ENCODE data around the gene HAVCR2. TPM values are rescaled to one million over a fixed set of nuclear protein-coding genes. Genes with fewer than 3 reads are reported as not detected.

Gene HAVCR2
- total and polyA plus RNA-seq, 2 of the 13 experiments (the other 11 are each of a cell fraction or from before 2014, with no cell fraction given), result 0.07 to 0.16 TPM

GRCh38 chr5:157063776-157064430 is 44.9 kb downstream of the HAVCR2 start (continued):
- TF ChIP-seq ZBTB7B (CRISPR knock-in tag; IDR thresholded peaks at IDR 0.05) (no peak), ZNF350 (CRISPR knock-in tag; IDR thresholded peaks at IDR 0.05; ENCODE audit: borderline replicate concordance, low read depth) (no peak), ARID5B (CRISPR knock-in tag; IDR thresholded peaks at IDR 0.05) (0 out of 2 replicates have a peak, but pooled peaks have one; percentile 19), MED13 (CRISPR knock-in tag; IDR thresholded peaks at IDR 0.05) (no peak), ZNF678 (CRISPR knock-in tag; IDR thresholded peaks at IDR 0.05) (no peak), TFDP1 (CRISPR knock-in tag; IDR thresholded peaks at IDR 0.05; ENCODE audit: borderline replicate concordance) (0 out of 2 replicates have a peak, but pooled peaks have one; percentile 9), SP5 (CRISPR knock-in tag; IDR thresholded peaks at IDR 0.05; ENCODE audit: borderline replicate concordance, low read depth) (no peak), CBFB (CRISPR knock-in tag; IDR thresholded peaks at IDR 0.05) (no peak), ZSCAN21 (CRISPR knock-in tag; IDR thresholded peaks at IDR 0.05; ENCODE audit: borderline replicate concordance) (no peak), POGZ (CRISPR knock-in tag; IDR thresholded peaks at IDR 0.05) (0 out of 2 replicates have a peak, but pooled peaks have one; percentile 18), E2F2 (CRISPR knock-in tag; IDR thresholded peaks at IDR 0.05; ENCODE audit: borderline replicate concordance) (no peak), STAT5B (CRISPR knock-in tag; IDR thresholded peaks at IDR 0.05) (no peak), NFYC (CRISPR knock-in tag; IDR thresholded peaks at IDR 0.05) (no peak), MLLT10 (CRISPR knock-in tag; IDR thresholded peaks at IDR 0.05) (no peak), ZNF710 (CRISPR knock-in tag; IDR thresholded peaks at IDR 0.05; ENCODE audit: borderline replicate concordance) (no peak), SMAD9 (CRISPR knock-in tag; IDR thresholded peaks at IDR 0.05) (no peak), ZNF784 (CRISPR knock-in tag; IDR thresholded peaks at IDR 0.05; ENCODE audit: borderline replicate concordance) (no peak), ZNF432 (CRISPR knock-in tag; IDR thresholded peaks at IDR 0.05; ENCODE audit: borderline replicate concordance) (no peak), TBX3 (IDR thresholded peaks at IDR 0.05; ENCODE audit: borderline replicate concordance) (no peak), RBFOX2 (IDR thresholded peaks at IDR 0.05; ENCODE audit: low read depth, low read length) (no peak), ZFP82 (CRISPR knock-in tag; IDR thresholded peaks at IDR 0.05; ENCODE audit: borderline replicate concordance) (no peak)

Measured in HepG2 (cell line).